AG04449 (cell line): ENCODE data around the gene TRIM38.
"Not testable (repeated sequence)": the region's sequence is repeated elsewhere in the genome, so short reads cannot be mapped to it uniquely, and the experiment has no call there.

Source experiments
- CTCF ChIA-PET: fragments of 350-600 bp; formaldehyde crosslinking; extraction: SDS; loops from one replicate; lab custom pipeline; 2021; ENCODE audit warnings: antibody characterized with exemption; lab: Yijun Ruan, JAX
- POLR2A ChIA-PET: fragments of 400-600, 350-600 bp; formaldehyde crosslinking; extraction: SDS; loops from one replicate; lab custom pipeline; 2020; ENCODE audit warnings: antibody characterized with exemption, inconsistent platforms; lab: Yijun Ruan, JAX
- DNase-seq: peaks from one replicate; pipeline ENCODE4 v3.0.0-alpha.2; 2010; ENCODE audit warnings: low read depth, low spot score
- H3K4me3 ChIP-seq: 2 replicates; pipeline ENCODE4 v1.5.1; 2011; ENCODE audit warnings: low read depth, mild to moderate bottlenecking, control low read depth, low read length
- CTCF ChIP-seq: IDR thresholded peaks from one replicate; pipeline ENCODE4 v1.5.1; 2011; ENCODE audit warnings: mild to moderate bottlenecking, moderate library complexity, low read length, control low read depth, inconsistent platforms; ENCODE audit not compliant: insufficient read depth; ENCODE audit errors: missing control alignments

Gene TRIM38

GRCh38 chr6:25928562-25929324 lies 33.9 kb upstream of the TRIM38 start:
- no peak for DNase-seq
- ChIA-PET CTCF (no interaction called here), POLR2A (no interaction called here)
- H3K4me3 ChIP-seq, result no peak overlapping the region
- no peak for TF ChIP-seq CTCF

- H3K4me3 ChIP-seq, CTCF ChIA-PET, POLR2A ChIA-PET, DNase-seq: not testable (repeated sequence)
These were observed 32.8 kb upstream of the TRIM38 start for GRCh38 chr6:25929785-25930184.

- CTCF ChIA-PET, result no interaction called here
These were observed 31.8 kb upstream of the TRIM38 start, which contains the start of gene SLC17A2 for GRCh38 chr6:25930532-25931410. Gene SLC17A2 (minus strand): TSS chr6:25930691. CDS start chr6:25925796, 4,895 bp downstream.

GRCh38 chr6:25931411-25931709 lies 31.2 kb upstream of the TRIM38 start:
- POLR2A ChIA-PET, result no interaction called here
- no peak for DNase-seq
- no peak overlapping the region for H3K4me3 ChIP-seq
- TF ChIP-seq CTCF, result no peak
- CTCF ChIA-PET, result no interaction called here

More at GRCh38 chr6:25930532-25931410, 31.8 kb upstream of the TRIM38 start, which contains the start of gene SLC17A2:
- POLR2A ChIA-PET, result no interaction called here
- no peak for DNase-seq
- TF ChIP-seq CTCF, result no peak
- H3K4me3 ChIP-seq, result no peak within 1 kb of the TSS

GRCh38 chr6:25934156-25934555 lies 28.4 kb upstream of the TRIM38 start:
- ChIA-PET POLR2A (no interaction called here), CTCF (interaction anchor here (1.1 kb wide), 1 partner anchor 146 kb away, joined by 3 read pairs; no protein-coding TSS in a partner anchor)
- TF ChIP-seq CTCF, result no peak
- H3K4me3 ChIP-seq, result no peak overlapping the region
- DNase-seq, result no peak

- DNase-seq, result no peak
- ChIA-PET CTCF (no interaction called here), POLR2A (no interaction called here)
- H3K4me3 ChIP-seq, result no peak overlapping the region
- TF ChIP-seq CTCF, result no peak
These were observed 27.8 kb upstream of the TRIM38 start for GRCh38 chr6:25934735-25935313.
